HG02840 (cell line): ENCODE measurements around the gene PTPRM.

ENCODE experiments used
- ATAC-seq: cut with Tn5 transposase; IDR thresholded peaks from one replicate; pipeline ENCODE4 v1.9.1; 2021; ENCODE audit warnings: mild to moderate bottlenecking, moderate library complexity, moderate number of reproducible peaks; ENCODE audit not compliant: unreplicated experiment, low FRiP score

PTPRM gene

DNA sequence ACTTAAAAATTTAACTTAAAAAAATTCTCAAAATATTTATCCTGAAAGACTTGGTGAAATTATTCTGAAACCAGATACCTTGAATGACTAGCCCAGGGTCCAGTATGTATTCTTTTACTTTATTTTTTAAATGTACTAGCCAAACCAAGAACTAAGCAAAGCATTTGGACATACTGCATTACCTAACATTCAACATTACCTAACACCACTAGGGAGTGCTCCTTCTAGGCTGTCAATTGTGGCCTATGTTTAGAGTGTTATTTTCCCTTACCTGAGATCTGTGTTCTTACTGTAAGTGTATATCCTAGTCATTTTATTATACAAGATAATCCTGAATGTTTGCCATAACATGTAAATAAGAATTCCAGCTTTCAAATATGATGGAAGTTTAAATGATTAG is 496.6 kb downstream of the PTPRM start:
- no peak for ATAC-seq

GRCh38 chr18:8065284-8065683 is 498.2 kb downstream of the PTPRM start:
- ATAC-seq, result no peak

GRCh38 chr18:8065773-8066172 is 498.7 kb downstream of the PTPRM start:
- ATAC-seq, result no peak

- no peak for ATAC-seq
Measured at GRCh38 chr18:8069708-8070107, 502.6 kb downstream of the PTPRM start.

DNA sequence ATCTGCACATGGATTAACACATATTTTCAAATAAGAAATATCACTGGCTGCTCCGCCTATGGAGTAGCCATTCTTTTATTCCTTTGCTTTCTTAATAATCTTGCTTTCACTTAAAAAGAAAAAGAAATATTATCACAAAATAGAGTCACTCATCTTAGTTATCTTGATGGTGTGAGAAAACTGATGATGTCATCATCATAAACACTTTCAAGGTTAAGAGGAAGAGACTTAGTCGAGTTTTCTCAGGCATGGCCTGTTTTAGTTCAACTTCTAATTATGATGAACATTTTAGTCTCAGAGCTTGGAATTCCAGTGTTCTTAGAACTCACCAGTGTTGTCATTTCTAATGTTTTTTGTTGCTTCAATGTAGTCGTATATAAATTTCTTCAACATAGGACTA is 506.1 kb downstream of the PTPRM start:
- ATAC-seq, result no peak

- no peak for ATAC-seq
Measured at GRCh38 chr18:8080092-8080491, 513.0 kb downstream of the PTPRM start.

DNA sequence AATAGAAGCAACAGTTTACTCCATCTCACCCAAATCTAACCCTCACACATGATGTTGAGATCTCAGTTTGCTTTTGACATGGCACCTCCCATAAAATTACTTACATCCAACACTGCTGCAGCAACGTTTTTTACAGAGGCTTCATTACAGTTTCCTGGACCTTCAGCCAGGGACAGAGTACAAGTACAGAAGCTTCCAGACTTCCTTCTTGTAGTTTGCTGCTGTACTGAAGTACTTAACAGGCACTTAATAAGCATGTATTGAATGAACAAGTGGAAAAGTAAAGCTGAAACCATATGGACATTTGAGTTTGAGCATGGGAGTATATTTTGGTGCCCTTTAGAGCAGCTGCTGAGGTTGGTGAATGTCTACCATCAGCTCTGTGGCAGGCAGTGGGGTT is 514.2 kb downstream of the PTPRM start:
- no peak for ATAC-seq

GRCh38 chr18:8081872-8082553 is 514.9 kb downstream of the PTPRM start:
- ATAC-seq, result no peak

DNA sequence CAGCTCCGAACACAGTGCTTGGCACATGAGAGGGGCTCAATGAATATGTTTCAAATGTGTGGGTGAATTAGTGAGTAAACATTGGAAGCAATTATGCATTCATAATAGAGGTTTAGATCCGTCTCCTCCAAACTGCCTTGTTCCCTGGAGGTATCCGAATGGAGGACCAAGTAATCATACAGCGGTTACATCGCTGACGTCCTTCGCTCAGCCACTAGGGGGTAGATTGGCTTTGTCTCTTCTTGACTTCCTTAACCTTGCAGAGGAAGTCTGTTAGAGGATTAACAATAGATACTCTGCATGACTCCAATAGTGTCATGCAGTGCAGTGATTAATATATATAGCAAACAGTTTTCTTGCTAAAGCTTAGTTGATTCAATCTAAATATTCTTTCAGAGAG is 517.0 kb downstream of the PTPRM start:
- no peak for ATAC-seq

GRCh38 chr18:8088626-8089025 is 521.5 kb downstream of the PTPRM start:
- ATAC-seq, result no peak

DNA sequence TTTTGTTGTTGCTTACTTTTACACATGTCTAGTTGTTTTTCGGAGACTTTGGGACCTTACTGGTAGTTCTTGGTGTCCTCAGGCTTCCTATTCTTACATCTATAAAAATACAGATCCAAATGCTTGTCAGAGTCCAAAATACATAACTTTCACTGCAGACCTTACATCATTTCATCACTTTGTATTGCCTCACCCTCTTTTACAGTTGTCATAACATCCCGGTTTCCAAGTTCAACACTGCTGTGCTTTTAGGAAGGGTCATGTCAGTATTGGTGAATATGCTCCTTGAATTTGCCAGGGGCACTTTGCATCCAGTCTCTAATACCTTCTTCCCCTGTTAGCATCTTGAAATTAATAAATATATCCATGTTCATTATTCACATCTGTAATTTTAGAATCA is 523.9 kb downstream of the PTPRM start:
- ATAC-seq, result no peak

DNA sequence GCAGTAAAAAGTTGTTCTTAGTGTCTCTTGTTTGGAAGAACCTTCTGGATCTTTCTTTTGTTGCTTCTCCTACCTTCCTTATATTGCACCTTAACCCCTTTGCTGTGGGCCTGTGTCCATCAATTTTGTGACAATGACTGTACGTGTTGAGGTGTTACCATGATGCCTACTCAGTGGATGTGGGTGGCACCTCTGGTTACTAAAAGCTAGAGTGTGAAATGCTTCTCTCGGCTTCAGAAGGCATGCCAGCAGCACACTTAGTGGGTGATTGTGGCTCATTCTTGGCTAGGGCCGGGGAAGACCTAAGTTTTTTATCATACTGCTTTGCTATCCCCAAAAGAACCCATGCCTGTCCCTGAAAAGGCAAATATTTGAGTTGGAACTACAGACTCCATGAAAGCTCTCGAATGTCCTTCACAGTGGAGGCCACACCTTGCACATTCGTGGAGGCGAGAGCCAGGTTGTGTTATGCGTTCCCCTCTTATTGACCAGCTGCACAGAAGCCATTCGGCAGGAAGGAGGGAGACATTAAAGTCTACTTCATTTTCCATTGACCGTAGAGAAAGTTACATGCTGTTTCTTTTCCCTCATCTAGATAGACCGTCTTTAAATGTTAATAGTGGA is 528.9 kb downstream of the PTPRM start:
- no peak for ATAC-seq

DNA sequence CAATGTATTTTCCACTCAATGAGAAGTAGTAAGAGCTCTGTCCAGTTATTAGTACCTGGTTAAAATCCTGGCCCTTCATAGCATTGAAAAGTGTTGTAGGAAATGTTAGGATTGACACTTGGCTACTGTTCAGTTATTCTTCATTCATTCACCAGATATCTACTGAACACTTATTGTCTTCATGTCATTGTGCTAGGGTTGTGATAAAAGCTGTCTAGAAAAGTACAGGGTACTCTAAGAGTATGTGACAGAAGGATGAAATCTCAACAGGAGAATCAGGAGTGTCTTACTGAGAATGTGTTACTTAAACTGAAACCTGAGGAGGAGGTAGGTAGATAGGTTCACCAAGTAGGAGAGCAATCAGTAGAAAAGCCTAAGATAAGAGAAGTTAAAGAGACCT is 530.3 kb downstream of the PTPRM start:
- no peak for ATAC-seq

DNA sequence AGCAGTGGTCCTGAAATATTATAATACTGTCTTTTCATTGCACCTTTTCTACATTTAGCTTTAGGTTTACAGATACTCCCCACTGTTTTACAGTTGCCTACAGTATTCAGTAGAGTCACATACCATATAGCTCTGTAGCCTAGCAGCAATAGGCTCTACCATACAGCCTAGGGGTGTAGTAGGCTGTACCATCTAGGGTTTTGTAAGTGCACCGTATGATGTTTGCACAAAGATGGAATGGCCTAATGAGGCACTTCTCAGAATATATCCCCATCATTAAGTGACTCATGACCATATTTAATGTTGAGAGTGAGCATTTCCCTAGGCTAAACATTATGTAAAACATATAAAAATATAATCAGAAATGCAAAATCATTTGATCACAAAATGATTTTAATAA is 530.8 kb downstream of the PTPRM start:
- ATAC-seq, result no peak

- ATAC-seq, result no peak
Measured at GRCh38 chr18:8106603-8107002, 539.5 kb downstream of the PTPRM start.

GRCh38 chr18:8107426-8107825 is 540.3 kb downstream of the PTPRM start:
- ATAC-seq, result no peak

DNA sequence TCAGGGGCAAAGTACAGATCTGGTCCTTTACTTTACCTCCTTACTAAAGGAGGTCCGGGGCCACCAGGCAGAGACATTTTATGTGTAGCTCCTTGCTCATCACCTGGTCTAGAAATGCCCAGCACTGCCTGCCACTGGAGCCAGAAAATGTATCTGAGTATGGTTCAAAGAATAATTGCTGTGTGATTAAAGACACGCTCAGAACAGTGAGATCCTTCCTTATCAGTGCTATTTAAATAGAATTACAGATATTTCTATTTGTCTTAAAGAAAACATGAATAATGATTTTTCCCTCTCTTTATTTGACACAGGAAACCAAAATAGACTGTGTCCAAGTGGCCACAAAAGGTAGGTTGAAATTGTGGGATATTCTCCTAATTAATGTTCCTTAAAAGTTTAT is 547.4 kb downstream of the PTPRM start:
- no peak for ATAC-seq

DNA sequence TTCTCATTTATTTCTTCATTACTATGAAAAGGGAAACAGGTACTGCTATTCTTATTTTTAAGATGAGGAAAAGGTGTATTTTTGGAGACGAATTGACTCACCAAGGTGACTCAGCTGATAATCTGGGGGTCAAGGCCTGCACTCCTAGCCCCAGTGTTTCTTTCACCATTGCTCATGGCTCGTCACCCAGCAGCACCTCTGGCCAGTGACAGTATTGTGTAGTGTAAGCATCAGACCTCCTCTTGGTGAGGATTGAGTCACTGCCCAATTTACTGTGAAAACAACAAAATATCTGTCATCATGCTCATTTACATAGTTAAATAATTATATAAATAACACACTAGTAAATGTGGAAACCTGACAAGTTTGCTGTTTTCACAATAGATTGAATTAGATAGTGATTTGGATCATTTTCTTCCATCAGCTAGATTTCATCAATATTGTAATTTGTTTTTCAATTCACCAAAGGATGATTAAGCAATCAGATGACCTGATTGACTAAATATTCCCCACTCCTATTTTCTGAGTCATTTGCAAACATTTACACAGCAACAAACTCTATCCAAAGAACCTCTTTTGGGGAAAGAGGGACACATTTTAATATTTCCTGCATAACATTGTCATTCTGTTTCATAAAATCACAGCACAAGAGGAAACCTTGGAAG is 549.4 kb downstream of the PTPRM start:
- ATAC-seq, result no peak

DNA sequence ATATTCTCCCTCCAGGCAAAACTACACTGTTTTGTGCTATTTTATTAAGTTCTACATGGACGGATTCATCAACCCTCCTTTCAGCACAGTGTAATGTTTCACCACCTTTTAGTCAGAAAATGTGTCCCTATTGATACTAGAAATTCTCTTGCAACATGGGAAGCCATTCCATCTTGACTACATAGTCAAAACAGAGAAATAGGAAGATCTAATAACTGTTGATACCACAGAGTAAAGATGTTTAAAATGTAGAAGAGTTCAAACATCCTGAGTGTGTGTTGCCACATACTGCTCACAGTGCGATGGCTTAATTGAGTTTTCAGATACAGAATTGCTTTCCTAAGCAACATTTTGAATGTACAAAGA is 549.9 kb downstream of the PTPRM start:
- ATAC-seq, result no peak

- ATAC-seq, result no peak
Measured at GRCh38 chr18:8121101-8121500, 554.0 kb downstream of the PTPRM start.

- no peak for ATAC-seq
Measured at GRCh38 chr18:8121942-8122480, 554.9 kb downstream of the PTPRM start.
